HG03442 (cell line): Measurements from ENCODE around the gene TPRG1L.
"Not testable (repeated sequence)": the region's sequence is repeated elsewhere in the genome, so short reads cannot be mapped to it uniquely, and the experiment has no call there.

ENCODE experiments used
- ATAC-seq: cut with Tn5 transposase; IDR thresholded peaks from one replicate; pipeline ENCODE4 v1.9.1; 2021; ENCODE audit warnings: mild to moderate bottlenecking, moderate library complexity; ENCODE audit not compliant: unreplicated experiment

The TPRG1L gene

GRCh38 chr1:3607703-3608065 lies 17.1 kb upstream of the TPRG1L start:
- ATAC-seq: no peak

- ATAC-seq: no peak
Observed at GRCh38 chr1:3608154-3608553, 16.7 kb upstream of the TPRG1L start.

GRCh38 chr1:3609016-3609768 lies 15.6 kb upstream of the TPRG1L start:
- ATAC-seq: no peak

- no peak for ATAC-seq
Observed at GRCh38 chr1:3609769-3610526, 14.9 kb upstream of the TPRG1L start.

GRCh38 chr1:3610527-3611169 lies 14.2 kb upstream of the TPRG1L start:
- ATAC-seq: no peak

GRCh38 chr1:3611170-3612019 lies 13.4 kb upstream of the TPRG1L start, which contains the start of gene MEGF6:
MEGF6 (minus strand) TSS chr1:3611508; CDS start chr1:3611268, 240 bp downstream.
- no peak for ATAC-seq

- ATAC-seq: no peak
Observed at GRCh38 chr1:3612123-3612522, 12.7 kb upstream of the TPRG1L start.

- ATAC-seq: no peak
Observed at GRCh38 chr1:3614755-3615742, 9.8 kb upstream of the TPRG1L start.

- ATAC-seq: no peak
Observed at GRCh38 chr1:3616861-3617260, 8.0 kb upstream of the TPRG1L start.

GRCh38 chr1:3617806-3618345 lies 6.9 kb upstream of the TPRG1L start:
- no peak for ATAC-seq

- ATAC-seq: no peak
Observed at GRCh38 chr1:3618531-3618880, 6.3 kb upstream of the TPRG1L start.

GRCh38 chr1:3618881-3619671 lies 5.7 kb upstream of the TPRG1L start:
- ATAC-seq: no peak

GRCh38 chr1:3620708-3621107 lies 4.1 kb upstream of the TPRG1L start:
- no peak for ATAC-seq

- not testable (repeated sequence) for ATAC-seq
Observed at GRCh38 chr1:3621151-3621671, 3.6 kb upstream of the TPRG1L start.

- not testable (repeated sequence) for ATAC-seq
Observed at GRCh38 chr1:3622102-3622501, 2.7 kb upstream of the TPRG1L start.

GRCh38 chr1:3623441-3624199 lies 1.2 kb upstream of the TPRG1L start:
- no peak for ATAC-seq

GRCh38 chr1:3625151-3625907 lies 514 bp downstream of the TPRG1L start:
- peak; percentile 20 for ATAC-seq
